Measurements from ENCODE around the gene MVP.

Gene MVP

DNA sequence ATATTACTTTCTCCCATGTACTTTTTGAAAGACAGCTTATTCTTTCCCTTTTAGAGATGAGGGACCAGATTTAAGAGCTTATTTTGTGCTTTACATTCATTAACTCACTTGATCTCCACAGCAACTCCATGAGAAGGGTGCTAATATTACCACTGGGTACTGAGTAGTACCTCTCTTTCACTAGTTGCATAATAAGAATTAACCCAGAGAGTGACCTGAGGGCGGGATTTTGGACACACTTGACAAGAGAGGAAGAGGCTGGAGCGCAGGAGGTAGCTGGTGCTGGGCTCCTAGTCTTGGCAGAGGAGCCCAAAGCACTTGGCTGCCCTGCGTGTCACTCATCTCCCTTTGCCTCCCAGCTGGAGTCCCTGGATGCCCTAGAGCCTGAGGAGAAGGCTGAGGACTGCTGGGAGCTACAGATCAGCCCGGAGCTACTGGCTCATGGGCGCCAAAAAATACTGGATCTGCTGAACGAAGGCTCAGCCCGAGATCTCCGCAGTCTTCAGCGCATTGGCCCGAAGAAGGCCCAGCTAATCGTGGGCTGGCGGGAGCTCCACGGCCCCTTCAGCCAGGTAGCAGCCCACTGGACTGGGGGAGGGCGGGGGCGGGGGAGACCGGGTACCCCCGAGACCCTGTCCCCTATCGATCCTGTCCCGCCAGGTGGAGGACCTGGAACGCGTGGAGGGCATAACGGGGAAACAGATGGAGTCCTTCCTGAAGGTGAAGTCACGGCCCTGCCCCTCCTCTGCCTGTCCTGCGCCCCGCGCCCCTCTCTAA, 15.6 kb upstream of the MVP start:
- TF ChIP-seq ARNT (IDR thresholded peaks at IDR 0.05), result no peak
- ChIA-PET POLR2A (interaction anchor here (0.6 to 9.5 kb wide), 7 partner anchors 12 to 1226 kb away, joined by 3 to 176 read pairs (median 3); partner anchors contain the start of genes KIF22, MVP, PAGR1 and PRRT2), CTCF (interaction anchor here (0.7 to 2.0 kb wide), 4 partner anchors 11 to 14 kb away, joined by 3 to 5 read pairs (median 4); partner anchors contain the start of genes KIF22 and PAGR1)
- no peak for DNase-seq (ENCODE audit: extremely low spot score)

DNA sequence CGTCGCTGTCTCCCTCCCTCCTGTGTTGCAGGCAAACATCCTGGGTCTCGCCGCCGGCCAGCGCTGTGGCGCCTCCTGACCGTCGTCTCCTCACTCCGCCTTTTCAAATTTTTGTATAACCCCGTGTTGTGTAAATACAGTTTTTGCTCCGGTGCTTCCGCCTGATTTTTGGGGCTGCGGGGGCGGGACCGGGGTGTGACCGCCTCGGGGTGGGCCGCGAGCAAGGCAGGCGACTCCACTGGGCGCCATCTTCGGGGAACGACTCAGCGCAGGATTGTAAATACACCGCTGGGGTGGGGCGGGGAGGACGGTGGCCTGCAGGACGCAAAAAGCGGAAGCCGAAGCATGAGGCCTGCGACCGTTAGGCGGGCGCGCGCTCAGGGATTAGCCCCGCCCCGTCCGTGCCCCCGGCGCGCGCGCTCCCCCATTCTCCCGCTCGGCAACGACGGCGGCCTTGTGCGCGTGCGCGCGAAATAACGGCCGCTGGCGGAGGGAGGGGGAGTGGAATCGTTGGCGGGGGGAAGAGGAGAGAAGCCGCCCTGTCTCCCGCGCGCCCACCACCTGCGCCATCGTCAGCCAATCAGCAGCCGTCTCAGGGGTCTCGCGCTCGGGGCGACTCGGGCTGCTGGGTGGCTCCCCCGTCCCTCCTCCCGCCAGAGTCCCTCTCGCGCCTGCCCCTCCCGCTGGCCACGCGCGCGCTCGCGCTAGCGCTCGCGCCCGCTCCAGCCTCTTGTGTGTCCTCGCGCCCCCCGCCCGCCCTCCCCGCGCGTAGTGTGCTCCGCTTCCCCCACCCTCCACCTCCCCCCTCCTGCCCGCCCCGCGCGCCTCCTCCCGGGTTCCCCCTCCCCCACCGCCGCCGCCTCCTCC, 14.8 kb upstream of the MVP start:
- POLR2A ChIA-PET, result interaction anchor here (0.5 to 9.5 kb wide), 9 partner anchors 9 to 1145 kb away, joined by 3 to 176 read pairs (median 4); partner anchors contain the start of genes KIF22, MVP, PAGR1 and PRRT2
- CTCF ChIA-PET, result interaction anchor here (0.9 to 2.0 kb wide), 2 partner anchors 10 to 15 kb away, joined by 3 to 4 read pairs; partner anchors contain the start of genes KIF22 and PAGR1
- TF ChIP-seq TARDBP (IDR thresholded peaks at IDR 0.05) (no peak), FOXA1 (IDR thresholded peaks at IDR 0.05) (no peak), L3MBTL2 (conservative IDR thresholded peaks at IDR 0.05) (no peak), LEF1 (IDR thresholded peaks at IDR 0.05; ENCODE audit: borderline replicate concordance) (no peak), FOXM1 (IDR thresholded peaks at IDR 0.05; ENCODE audit: borderline replicate concordance) (no peak), BHLHE40 (IDR thresholded peaks at IDR 0.05; ENCODE audit: borderline replicate concordance) (no peak), ELF4 (IDR thresholded peaks at IDR 0.05) (no peak), ZNF384 (IDR thresholded peaks at IDR 0.05) (no peak), ARNT (IDR thresholded peaks at IDR 0.05) (no peak), FOXK2 (IDR thresholded peaks at IDR 0.05) (no peak), SUZ12 (IDR thresholded peaks at IDR 0.05) (no peak), HDGF (IDR thresholded peaks at IDR 0.05; ENCODE audit: borderline replicate concordance) (no peak), SP1 (IDR thresholded peaks at IDR 0.05) (no peak)
- TF ChIP-seq, protein P1, sequence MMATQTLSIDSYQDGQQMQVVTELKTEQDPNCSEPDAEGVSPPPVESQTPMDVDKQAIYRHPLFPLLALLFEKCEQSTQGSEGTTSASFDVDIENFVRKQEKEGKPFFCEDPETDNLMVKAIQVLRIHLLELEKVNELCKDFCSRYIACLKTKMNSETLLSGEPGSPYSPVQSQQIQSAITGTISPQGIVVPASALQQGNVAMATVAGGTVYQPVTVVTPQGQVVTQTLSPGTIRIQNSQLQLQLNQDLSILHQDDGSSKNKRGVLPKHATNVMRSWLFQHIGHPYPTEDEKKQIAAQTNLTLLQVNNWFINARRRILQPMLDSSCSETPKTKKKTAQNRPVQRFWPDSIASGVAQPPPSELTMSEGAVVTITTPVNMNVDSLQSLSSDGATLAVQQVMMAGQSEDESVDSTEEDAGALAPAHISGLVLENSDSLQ (IDR thresholded peaks at IDR 0.05), result no peak
- DNase-seq (ENCODE audit: extremely low spot score), result peak; percentile 96

DNA sequence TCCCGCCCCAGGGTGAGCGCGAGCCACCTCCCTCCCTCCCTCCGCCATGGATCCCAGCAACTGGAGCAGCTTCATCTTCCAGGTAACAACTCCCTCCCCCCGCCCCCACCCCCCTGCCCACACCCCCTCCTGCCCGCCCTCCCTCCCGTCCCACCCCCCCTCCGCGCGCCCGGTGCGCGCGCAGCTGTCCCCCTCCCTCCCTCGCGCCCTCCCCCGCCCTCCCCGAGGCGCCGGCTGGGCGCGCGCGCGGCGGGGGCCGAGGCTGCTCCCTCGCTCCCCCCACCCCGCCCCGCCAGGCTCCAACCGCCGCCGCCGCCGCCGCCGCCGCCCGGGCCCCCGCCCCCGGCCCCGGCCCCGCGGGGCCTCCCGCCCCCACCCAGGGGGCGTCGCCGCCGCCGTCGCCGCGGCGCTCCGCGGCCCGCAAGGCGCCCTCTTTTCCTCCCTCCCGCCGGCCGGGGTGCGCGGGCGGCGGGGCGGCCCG, 14.1 kb upstream of the MVP start, which contains the start of gene MAZ:
Gene MAZ (plus strand): TSS at position 431 of the 481 bp plus-strand sequence. CDS start 173 bp downstream, outside the sequence.
- ChIA-PET CTCF (interaction anchor here (2.4 kb wide), 1 partner anchor 11 kb away, joined by 27 read pairs; the partner anchor contains the start of gene PAGR1), POLR2A (interaction anchor here (0.5 to 9.5 kb wide), 30 partner anchors 8 to 1240 kb away, joined by 3 to 176 read pairs (median 4); partner anchors contain the start of genes ASPHD1, HSD3B7, KCTD13 and KIF22)
- no peak for TF ChIP-seq ARNT (IDR thresholded peaks at IDR 0.05)
- TF ChIP-seq L3MBTL2 (conservative IDR thresholded peaks at IDR 0.05), result no peak
- no peak for TF ChIP-seq LEF1 (IDR thresholded peaks at IDR 0.05; ENCODE audit: borderline replicate concordance)
- TF ChIP-seq, protein P1 (IDR thresholded peaks at IDR 0.05), result no peak
- DNase-seq (ENCODE audit: extremely low spot score), result no peak

DNA sequence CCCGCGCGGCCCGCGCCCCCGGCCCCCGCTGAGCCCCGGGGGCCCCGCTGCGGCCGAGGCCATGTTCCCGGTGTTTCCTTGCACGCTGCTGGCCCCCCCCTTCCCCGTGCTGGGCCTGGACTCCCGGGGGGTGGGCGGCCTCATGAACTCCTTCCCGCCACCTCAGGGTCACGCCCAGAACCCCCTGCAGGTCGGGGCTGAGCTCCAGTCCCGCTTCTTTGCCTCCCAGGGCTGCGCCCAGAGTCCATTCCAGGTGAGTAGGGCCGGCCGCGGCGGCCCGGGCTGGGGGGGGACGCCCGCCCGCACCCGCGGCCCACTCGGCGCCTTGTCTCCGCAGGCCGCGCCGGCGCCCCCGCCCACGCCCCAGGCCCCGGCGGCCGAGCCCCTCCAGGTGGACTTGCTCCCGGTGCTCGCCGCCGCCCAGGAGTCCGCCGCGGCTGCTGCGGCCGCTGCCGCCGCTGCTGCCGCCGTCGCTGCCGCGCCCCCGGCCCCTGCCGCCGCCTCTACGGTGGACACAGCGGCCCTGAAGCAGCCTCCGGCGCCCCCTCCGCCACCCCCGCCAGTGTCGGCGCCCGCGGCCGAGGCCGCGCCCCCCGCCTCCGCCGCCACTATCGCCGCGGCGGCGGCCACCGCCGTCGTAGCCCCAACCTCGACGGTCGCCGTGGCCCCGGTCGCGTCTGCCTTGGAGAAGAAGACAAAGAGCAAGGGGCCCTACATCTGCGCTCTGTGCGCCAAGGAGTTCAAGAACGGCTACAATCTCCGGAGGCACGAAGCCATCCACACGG, 13.4 kb upstream of the MVP start:
- POLR2A ChIA-PET, result interaction anchor here (0.5 to 9.5 kb wide), 40 partner anchors 8 to 1240 kb away, joined by 3 to 176 read pairs (median 4); partner anchors contain the start of genes ASPHD1, CDIPT, HSD3B7 and KCTD13
- CTCF ChIA-PET, result interaction anchor here (0.9 to 2.4 kb wide), 6 partner anchors 10 to 1178 kb away, joined by 3 to 27 read pairs (median 6); partner anchors contain the start of gene PAGR1
- TF ChIP-seq SP1 (IDR thresholded peaks at IDR 0.05) (no peak), BHLHE40 (IDR thresholded peaks at IDR 0.05; ENCODE audit: borderline replicate concordance) (no peak), ZNF384 (IDR thresholded peaks at IDR 0.05) (no peak), FOXA1 (IDR thresholded peaks at IDR 0.05) (no peak), SUZ12 (IDR thresholded peaks at IDR 0.05) (no peak), CTBP1 (IDR thresholded peaks at IDR 0.05; ENCODE audit: borderline replicate concordance) (no peak), TARDBP (IDR thresholded peaks at IDR 0.05) (no peak), L3MBTL2 (conservative IDR thresholded peaks at IDR 0.05) (no peak), FOXM1 (IDR thresholded peaks at IDR 0.05; ENCODE audit: borderline replicate concordance) (no peak), FOXK2 (IDR thresholded peaks at IDR 0.05) (no peak), ELF4 (IDR thresholded peaks at IDR 0.05) (no peak), NFRKB (IDR thresholded peaks at IDR 0.05) (no peak), LEF1 (IDR thresholded peaks at IDR 0.05; ENCODE audit: borderline replicate concordance) (no peak), HDGF (IDR thresholded peaks at IDR 0.05; ENCODE audit: borderline replicate concordance) (no peak), ARNT (IDR thresholded peaks at IDR 0.05) (no peak)
- TF ChIP-seq, protein P1 (IDR thresholded peaks at IDR 0.05), result no peak
- peak; percentile 71 for DNase-seq (ENCODE audit: extremely low spot score)

Measured in HEK293T (cell line).